H9 (cell line): ENCODE results near the gene IQCM. TPM values are rescaled to one million over a fixed set of nuclear protein-coding genes. Genes with fewer than 3 reads are reported as not detected.

Experiments used
- DNase-seq: peaks from one replicate; pipeline ENCODE4 v3.0.0-alpha.2; 2017
- H2AFZ ChIP-seq: one replicate; pipeline ENCODE4 v1.6.1; 2013; ENCODE audit warnings: mild to moderate bottlenecking, low read length, control low read depth, moderate library complexity
- H2AK5ac ChIP-seq: 2 replicates; pipeline ENCODE4 v1.6.1; 2013; ENCODE audit warnings: low read length, control low read depth, mixed read lengths; ENCODE audit not compliant: insufficient read length
- H2BK120ac ChIP-seq: one replicate; pipeline ENCODE4 v1.6.1; 2013; ENCODE audit warnings: low read depth, mild to moderate bottlenecking, low read length, control low read depth, inconsistent platforms; ENCODE audit not compliant: poor library complexity, severe bottlenecking
- H2BK12ac ChIP-seq: 2 replicates; pipeline ENCODE4 v1.6.1; 2013; ENCODE audit warnings: low read length, control low read depth, mixed read lengths, low read depth; ENCODE audit not compliant: insufficient read length
- H2BK15ac ChIP-seq: 2 replicates; pipeline ENCODE4 v1.6.1; 2013; ENCODE audit warnings: low read depth, low read length, control low read depth
- H2BK20ac ChIP-seq: one replicate; pipeline ENCODE4 v1.6.1; 2013; ENCODE audit warnings: low read depth, mild to moderate bottlenecking, low read length, control low read depth, inconsistent platforms; ENCODE audit not compliant: poor library complexity, severe bottlenecking
- H2BK5ac ChIP-seq: 2 replicates; pipeline ENCODE4 v1.6.1; 2013; ENCODE audit warnings: low read length, control low read depth, mixed read lengths; ENCODE audit not compliant: insufficient read length
- H3K14ac ChIP-seq: 2 replicates; pipeline ENCODE4 v1.6.1; 2013; ENCODE audit warnings: low read length, control low read depth; ENCODE audit not compliant: insufficient read depth
- H3K18ac ChIP-seq: 2 replicates; pipeline ENCODE4 v1.6.1; 2013; ENCODE audit warnings: low read depth, mild to moderate bottlenecking, mixed read lengths, low read length, control low read depth; ENCODE audit not compliant: insufficient read length
- H3K23ac ChIP-seq: 2 replicates; pipeline ENCODE4 v1.6.1; 2013; ENCODE audit warnings: low read length, control low read depth, mixed read lengths, low read depth; ENCODE audit not compliant: insufficient read length
- H3K23me2 ChIP-seq: 2 replicates; pipeline ENCODE4 v1.6.1; 2013; ENCODE audit warnings: low read depth, mild to moderate bottlenecking, mixed read lengths, low read length, control low read depth; ENCODE audit not compliant: insufficient read length, poor library complexity, severe bottlenecking
- H3K27ac ChIP-seq: 2 replicates; pipeline ENCODE4 v1.5.1; 2013; ENCODE audit warnings: low read length, control low read depth, mixed read lengths, low read depth; ENCODE audit not compliant: insufficient read length
- H3K27me3 ChIP-seq: 2 replicates; pipeline ENCODE4 v1.6.1; 2013; ENCODE audit warnings: low read length, control low read depth, inconsistent platforms; ENCODE audit not compliant: insufficient read depth
- H3K4ac ChIP-seq: 2 replicates; pipeline ENCODE4 v1.6.1; 2013; ENCODE audit warnings: low read depth, mild to moderate bottlenecking, control low read depth, inconsistent platforms, low read length, moderate library complexity
- H3K4me1 ChIP-seq: 2 replicates; pipeline ENCODE4 v1.6.1; 2013; ENCODE audit warnings: low read length, control low read depth, inconsistent platforms; ENCODE audit not compliant: insufficient read depth
- H3K4me2 ChIP-seq: 2 replicates; pipeline ENCODE4 v1.6.1; 2013; ENCODE audit warnings: low read length, control low read depth, mixed read lengths; ENCODE audit not compliant: insufficient read length, insufficient read depth
- H3K56ac ChIP-seq: 2 replicates; pipeline ENCODE4 v1.6.1; 2013; ENCODE audit warnings: low read depth, mild to moderate bottlenecking, mixed read lengths, low read length, control low read depth; ENCODE audit not compliant: insufficient read length
- H3K79me1 ChIP-seq: 2 replicates; pipeline ENCODE4 v1.6.1; 2013; ENCODE audit warnings: low read depth, mild to moderate bottlenecking, moderate library complexity, low read length, control low read depth, inconsistent platforms; ENCODE audit not compliant: insufficient read depth, poor library complexity, severe bottlenecking
- H3K79me2 ChIP-seq: 2 replicates; pipeline ENCODE4 v1.6.1; 2013; ENCODE audit warnings: low read length, control low read depth, inconsistent platforms; ENCODE audit not compliant: insufficient read depth
- H3K9ac ChIP-seq: 2 replicates; pipeline ENCODE4 v1.6.1; 2013; ENCODE audit warnings: low read length, control low read depth, mixed read lengths; ENCODE audit not compliant: insufficient read length; ENCODE audit errors: extremely low read depth
- H3K9me3 ChIP-seq: one replicate; pipeline ENCODE4 v1.6.1; 2013; ENCODE audit warnings: low read depth, low read length, inconsistent platforms; ENCODE audit not compliant: control insufficient read depth
- H3T11ph ChIP-seq: one replicate; pipeline ENCODE4 v1.6.1; 2013; ENCODE audit warnings: mild to moderate bottlenecking, low read length, control low read depth, inconsistent platforms
- H4K20me1 ChIP-seq: one replicate; pipeline ENCODE4 v1.6.1; 2013; ENCODE audit not compliant: control insufficient read depth, insufficient read length, insufficient read depth
- H4K5ac ChIP-seq: 2 replicates; pipeline ENCODE4 v1.6.1; 2013; ENCODE audit warnings: low read depth, mild to moderate bottlenecking, mixed read lengths, low read length, control low read depth; ENCODE audit not compliant: insufficient read length
- H4K8ac ChIP-seq: replicated peaks from 2 replicates; pipeline ENCODE4 v1.6.1; 2013; ENCODE audit warnings: low read length, control low read depth, mixed read lengths, low read depth; ENCODE audit not compliant: insufficient read length
- H4K91ac ChIP-seq: 2 replicates; pipeline ENCODE4 v1.6.1; 2013; ENCODE audit warnings: low read depth, mild to moderate bottlenecking, moderate library complexity, mixed read lengths, low read length, control low read depth; ENCODE audit not compliant: insufficient read length
- H3K27ac Mint-ChIP-seq, 3 experiments: 2 replicates in 2 of 3; 3 replicates in 1 of 3; pipeline ENCODE4 v1.8.0; 2020 to 2021; ENCODE audit warnings: mixed read lengths in 3 of 3, mild to moderate bottlenecking in 1 of 3, moderate library complexity in 1 of 3
- H3K27me3 Mint-ChIP-seq: 2 replicates; pipeline ENCODE4 v1.8.0; 2021; ENCODE audit warnings: low read depth, mild to moderate bottlenecking, moderate library complexity, mixed read lengths
- H3K36me3 Mint-ChIP-seq, 3 experiments: 2 replicates in 2 of 3; 3 replicates in 1 of 3; pipeline ENCODE4 v1.8.0; 2020 to 2021; ENCODE audit warnings: low read depth in 3 of 3, mixed read lengths in 3 of 3; ENCODE audit not compliant: insufficient read depth in 1 of 3
- H3K4me1 Mint-ChIP-seq, 2 experiments: 2 replicates each; pipeline ENCODE4 v1.8.0; 2020; ENCODE audit warnings: mixed read lengths in 2 of 2
- H3K4me3 Mint-ChIP-seq, 2 experiments: 2 replicates in 1 of 2; 3 replicates in 1 of 2; pipeline ENCODE4 v1.8.0; 2020 to 2021; ENCODE audit warnings: mild to moderate bottlenecking in 2 of 2, mixed read lengths in 2 of 2, moderate library complexity in 1 of 2
- H3K9me3 Mint-ChIP-seq, 2 experiments: 2 replicates in 1 of 2; 3 replicates in 1 of 2; pipeline ENCODE4 v1.8.0; 2020; ENCODE audit warnings: mild to moderate bottlenecking in 2 of 2, mixed read lengths in 2 of 2, moderate library complexity in 1 of 2
- WGBS: extraction: QIAGEN DNeasy Blood & Tissue Kit; methylation state at CpG from one replicate; pipeline ENCODE4 v1.1.7; 2013; ENCODE audit warnings: missing lambda C conversion rate, low lambda C conversion rate, mixed read lengths; ENCODE audit not compliant: insufficient read length; ENCODE audit errors: extremely low coverage; 5-methylcytosine and 5-hydroxymethylcytosine counted together
- total RNA-seq: library from RNA; stranded (reverse); gene quantifications from 2 replicates; pipeline ENCODE4 v1.2.1, GENCODE V29; 2021
- TF ChIP-seq, protein P1 (sequence below): fragments of 200-600 bp; sonication (generic); conservative IDR thresholded peaks from 3 replicates; pipeline ENCODE4 v1.8.0; 2021; ENCODE audit warnings: antibody characterized with exemption, mild to moderate bottlenecking

IQCM gene
- total RNA-seq, 1 experiment from 2014 or later, result 0.15 TPM

DNA sequence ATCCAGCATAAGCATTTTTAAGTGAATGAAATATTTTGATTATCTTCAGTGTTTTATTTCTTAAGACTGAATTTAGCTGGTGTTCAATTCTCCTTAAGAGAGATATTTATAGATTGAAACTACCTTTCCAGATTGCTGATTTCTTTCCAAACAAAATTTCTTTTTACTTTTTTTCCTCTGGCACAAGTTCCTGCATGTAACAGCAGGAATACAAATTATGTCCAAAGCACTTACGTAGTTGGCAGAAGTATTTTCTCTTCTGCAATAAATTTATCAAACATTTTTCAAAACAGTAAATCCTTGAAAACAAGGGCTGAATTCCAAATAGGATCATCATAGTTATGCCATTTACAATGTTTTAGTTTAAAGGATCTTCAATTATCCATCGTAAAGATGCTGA, 412.6 kb downstream of the IQCM start:
- Histone ChIP-seq H4K8ac (no peak overlapping the region), H3K4ac (no peak overlapping the region), H2AK5ac (no peak overlapping the region), H3K27ac (no peak overlapping the region), H2BK120ac (no peak overlapping the region), H3K27me3 (no peaks in the 10 kb centered on the region), H3K79me1 (no peaks in the 10 kb centered on the region), H2AFZ (no peak overlapping the region), H3K23ac (no peak overlapping the region), H4K20me1 (no peaks in the 10 kb centered on the region), H2BK15ac (no peak overlapping the region), H4K91ac (no peak overlapping the region), H2BK5ac (no peak overlapping the region), H3K9me3 (no peaks in the 10 kb centered on the region), H3K14ac (no peak overlapping the region), H2BK20ac (no peak overlapping the region), H4K5ac (no peak overlapping the region), H3K79me2 (no peaks in the 10 kb centered on the region), H3K18ac (no peak overlapping the region), H3K4me1 (no peaks in the 10 kb centered on the region), H3K23me2 (no peaks in the 10 kb centered on the region), H3K9ac (no peak overlapping the region), H3K56ac (no peak overlapping the region), H3T11ph (no peak overlapping the region), H2BK12ac (no peak overlapping the region), H3K4me2 (no peak overlapping the region)
- H3K27me3 Mint-ChIP-seq, result no peaks in the 10 kb centered on the region
- H3K9me3 Mint-ChIP-seq, result no peaks in the 10 kb centered on the region
- TF ChIP-seq, protein P1, sequence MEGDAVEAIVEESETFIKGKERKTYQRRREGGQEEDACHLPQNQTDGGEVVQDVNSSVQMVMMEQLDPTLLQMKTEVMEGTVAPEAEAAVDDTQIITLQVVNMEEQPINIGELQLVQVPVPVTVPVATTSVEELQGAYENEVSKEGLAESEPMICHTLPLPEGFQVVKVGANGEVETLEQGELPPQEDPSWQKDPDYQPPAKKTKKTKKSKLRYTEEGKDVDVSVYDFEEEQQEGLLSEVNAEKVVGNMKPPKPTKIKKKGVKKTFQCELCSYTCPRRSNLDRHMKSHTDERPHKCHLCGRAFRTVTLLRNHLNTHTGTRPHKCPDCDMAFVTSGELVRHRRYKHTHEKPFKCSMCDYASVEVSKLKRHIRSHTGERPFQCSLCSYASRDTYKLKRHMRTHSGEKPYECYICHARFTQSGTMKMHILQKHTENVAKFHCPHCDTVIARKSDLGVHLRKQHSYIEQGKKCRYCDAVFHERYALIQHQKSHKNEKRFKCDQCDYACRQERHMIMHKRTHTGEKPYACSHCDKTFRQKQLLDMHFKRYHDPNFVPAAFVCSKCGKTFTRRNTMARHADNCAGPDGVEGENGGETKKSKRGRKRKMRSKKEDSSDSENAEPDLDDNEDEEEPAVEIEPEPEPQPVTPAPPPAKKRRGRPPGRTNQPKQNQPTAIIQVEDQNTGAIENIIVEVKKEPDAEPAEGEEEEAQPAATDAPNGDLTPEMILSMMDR, result no peak
- no peak overlapping the region for H3K4me3 Mint-ChIP-seq
- no CpG with 5 or more reads among the region's 2 CpGs for WGBS
- no peak overlapping the region for H3K27ac Mint-ChIP-seq
- no peaks in the 10 kb centered on the region for H3K4me1 Mint-ChIP-seq
- no peaks in the 10 kb centered on the region for H3K36me3 Mint-ChIP-seq
- DNase-seq, result no peak
